ENCODE results near the gene HMGCS2.
"Not testable (repeated sequence)": the region's sequence is repeated elsewhere in the genome, so short reads cannot be mapped to it uniquely, and the experiment has no call there.

The HMGCS2 gene

DNA sequence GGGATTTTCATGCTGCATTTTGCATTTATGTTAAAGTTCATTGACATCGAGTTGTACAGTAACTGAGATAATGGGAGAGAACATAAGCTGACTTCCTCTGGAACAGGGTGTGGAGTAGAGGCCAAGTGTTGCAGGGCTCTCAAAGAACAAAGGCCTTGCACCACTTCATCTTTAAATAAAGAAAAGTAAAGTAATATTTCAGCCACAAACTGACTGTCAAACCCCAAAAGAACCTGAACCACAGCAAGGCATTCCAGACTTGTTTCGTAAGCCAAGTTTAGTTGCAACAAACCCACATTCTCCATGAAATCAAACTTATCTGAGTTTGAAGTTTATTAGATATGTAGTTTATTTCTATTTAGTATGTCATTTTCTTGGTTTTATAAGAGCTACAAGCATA is 19.1 kb upstream of the HMGCS2 start:
- DNase-seq (ENCODE audit: low spot score): no peak

DNA sequence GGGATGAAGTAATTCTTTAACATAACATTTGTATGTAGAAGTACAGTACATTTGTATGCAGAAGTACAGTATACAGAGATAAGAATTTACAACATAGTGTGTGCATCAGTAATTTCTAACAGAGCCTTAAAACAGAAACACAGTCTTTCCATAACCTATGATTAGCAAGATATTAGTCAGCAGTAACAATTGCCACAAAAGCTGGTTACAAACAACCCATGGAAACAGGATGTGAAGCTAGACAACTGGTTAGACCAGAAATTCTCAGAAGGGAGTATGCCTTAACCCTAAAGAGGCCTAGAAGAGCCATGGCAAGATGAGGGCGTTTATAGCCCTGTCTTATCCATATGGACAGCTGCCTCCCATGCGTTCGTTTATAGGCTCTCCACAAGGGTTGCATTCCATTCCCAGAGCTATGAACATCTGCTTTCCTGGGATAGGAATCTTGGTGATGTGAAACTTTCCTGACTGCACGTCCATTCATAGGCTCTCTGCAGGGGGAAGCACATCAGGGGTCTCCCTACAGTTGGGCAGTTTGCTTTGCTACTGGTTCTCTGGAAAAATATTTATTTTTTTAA is 17.9 kb upstream of the HMGCS2 start:
- not testable (repeated sequence) for DNase-seq (ENCODE audit: low spot score)

DNA sequence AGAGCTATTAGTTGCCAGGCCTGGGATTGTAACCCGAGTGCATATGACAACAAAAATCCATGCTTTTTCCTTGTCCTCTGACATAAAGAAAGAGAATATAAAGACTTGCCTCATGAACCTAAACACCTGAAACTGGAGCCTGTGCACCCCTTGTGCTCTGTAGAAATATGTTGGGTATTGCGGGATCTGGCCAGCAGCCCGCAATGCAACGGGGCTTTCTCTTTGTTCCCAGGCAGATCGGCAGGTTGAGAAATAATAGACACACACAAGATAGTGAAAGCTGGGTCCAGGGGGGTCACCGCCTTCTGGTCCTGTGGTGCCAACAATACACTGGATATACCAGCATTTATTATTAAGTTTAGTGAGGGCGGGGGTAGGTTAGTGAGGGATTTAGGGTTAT is 17.3 kb upstream of the HMGCS2 start:
- not testable (repeated sequence) for DNase-seq (ENCODE audit: low spot score)

DNA sequence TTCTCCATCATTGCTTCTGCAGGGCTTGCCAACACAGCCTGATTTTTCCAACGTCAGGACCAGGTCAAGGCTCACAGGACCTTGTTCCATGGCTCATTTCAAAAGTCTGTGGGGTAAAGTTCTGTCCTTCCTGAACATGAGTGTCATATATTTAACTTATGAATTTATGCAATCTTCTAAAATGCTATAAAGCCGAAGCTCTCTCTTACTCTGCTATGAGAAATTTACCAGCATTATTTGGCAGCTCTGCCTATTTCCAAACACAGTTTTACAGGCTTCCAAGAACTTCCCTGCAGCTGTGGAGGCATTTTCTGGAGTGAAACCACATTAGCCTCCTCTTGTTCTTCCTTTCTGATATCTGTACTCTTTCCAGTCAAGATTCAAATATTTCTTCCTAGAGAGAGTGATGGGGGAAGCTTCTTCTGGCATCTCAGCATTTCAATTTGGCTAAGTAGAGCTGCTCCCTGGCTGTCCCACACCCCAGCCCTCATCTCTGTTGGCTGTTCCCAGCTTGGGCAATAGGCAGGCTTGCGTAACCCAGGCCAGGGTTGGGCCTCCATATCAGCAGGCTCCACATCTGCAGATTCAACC is 15.6 kb upstream of the HMGCS2 start:
- DNase-seq (ENCODE audit: low spot score): no peak

DNA sequence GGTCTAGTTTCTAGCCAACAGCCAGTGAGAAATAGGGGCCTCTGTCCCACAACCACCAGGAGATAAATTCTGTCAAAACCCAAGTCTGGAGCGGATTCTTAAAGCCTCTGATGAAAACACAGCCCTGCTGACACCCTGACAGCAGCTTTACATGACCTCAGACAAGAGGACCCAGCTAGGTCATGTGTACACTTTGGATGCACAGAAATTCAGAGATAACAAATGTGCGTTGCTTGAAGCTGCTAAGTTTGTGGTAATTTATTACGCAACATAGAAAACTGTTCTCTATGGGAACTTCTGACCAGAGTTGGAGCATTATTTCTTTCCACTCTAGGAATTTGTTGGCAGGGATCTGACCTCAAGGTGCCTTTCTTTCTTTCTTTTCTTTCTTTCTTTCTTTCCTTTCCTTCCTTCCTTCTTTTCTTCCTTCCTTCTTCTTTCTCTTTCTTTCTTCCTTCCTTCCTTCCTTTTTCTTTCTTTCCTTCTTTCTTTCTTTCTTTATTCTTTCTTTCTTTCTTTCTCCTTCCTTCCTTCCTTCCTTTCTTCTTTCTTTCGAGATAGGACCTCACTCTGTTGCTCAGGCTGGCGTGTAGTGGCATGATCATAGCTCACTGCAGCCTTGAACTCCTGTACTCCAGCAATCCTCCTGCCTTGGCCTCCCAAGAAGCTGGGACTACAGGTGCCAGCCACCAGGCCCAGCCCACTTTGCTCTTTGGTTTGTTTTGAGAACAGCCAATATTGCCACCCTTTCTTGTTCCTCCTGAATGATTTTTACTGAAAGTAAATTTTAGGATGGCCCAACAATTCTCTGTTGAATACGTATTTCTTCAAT is 14.9 kb upstream of the HMGCS2 start:
- DNase-seq (ENCODE audit: low spot score): no peak

DNA sequence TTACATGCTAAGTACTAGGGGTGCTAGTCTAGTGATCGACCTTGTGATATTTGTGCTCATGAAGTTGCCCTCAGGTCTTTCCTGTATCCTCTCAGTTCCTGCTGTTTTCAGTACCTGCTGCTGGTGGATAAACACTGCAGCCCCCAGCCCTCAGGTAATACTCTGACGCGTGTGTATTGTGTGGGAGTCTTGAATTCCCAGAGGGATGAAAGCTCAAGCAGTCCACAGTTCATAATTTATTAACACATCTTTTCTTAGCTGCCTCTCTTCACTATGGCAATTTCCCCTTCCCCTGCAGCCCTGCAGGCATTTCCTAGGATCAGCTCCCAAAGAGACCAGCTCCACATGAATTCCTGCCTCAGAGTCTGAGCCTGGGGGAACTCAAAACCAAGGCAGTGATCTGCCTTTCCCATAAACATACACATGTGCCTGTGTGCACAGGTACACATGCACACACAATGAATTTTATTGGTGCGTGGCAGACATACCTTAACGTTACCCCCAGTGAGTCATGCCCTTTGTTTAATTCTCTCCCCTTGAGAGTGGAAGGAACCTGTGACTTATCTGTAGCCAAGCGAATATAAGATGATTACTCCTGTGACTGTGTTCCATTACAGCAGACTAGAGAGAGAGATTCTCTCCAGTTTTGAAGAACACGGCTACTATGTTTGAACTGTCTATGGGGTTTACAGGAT is 14.1 kb upstream of the HMGCS2 start:
- DNase-seq (ENCODE audit: low spot score): no peak

DNA sequence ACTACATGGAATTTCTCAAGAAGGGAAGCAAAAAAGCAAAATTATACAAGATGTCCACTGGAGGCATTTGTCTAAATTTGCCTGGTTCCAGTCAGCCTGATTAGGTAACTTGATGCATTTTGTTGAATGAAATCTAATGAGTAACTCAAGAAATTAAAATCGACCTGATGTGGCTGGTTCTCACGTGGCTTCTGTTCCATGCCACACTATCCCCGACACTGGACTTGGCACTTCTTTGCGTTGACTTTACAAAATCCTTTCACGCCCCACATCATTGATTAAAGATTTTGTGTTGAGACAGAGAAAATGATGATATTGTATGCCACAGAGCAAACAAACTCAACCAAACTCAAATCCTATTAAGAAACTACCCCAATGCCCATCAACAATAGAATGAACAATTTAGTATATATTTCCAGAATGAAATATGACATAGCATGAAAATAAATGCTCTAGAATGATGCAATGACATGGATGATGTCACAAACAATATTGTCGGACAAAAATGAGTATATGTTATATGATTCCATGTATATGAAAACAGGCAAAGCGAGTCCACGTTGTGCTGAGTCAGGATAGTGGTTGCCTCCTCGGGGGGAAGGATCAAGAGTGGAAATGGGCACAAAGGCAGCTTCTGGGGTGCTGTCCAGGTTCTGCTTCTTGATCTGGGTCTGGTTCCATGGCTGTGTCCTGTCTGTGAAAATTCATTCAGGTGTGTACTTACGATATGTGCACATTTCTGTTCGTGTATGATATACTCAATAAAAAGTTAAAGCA is 12.9 kb upstream of the HMGCS2 start:
- no peak for DNase-seq (ENCODE audit: low spot score)

DNA sequence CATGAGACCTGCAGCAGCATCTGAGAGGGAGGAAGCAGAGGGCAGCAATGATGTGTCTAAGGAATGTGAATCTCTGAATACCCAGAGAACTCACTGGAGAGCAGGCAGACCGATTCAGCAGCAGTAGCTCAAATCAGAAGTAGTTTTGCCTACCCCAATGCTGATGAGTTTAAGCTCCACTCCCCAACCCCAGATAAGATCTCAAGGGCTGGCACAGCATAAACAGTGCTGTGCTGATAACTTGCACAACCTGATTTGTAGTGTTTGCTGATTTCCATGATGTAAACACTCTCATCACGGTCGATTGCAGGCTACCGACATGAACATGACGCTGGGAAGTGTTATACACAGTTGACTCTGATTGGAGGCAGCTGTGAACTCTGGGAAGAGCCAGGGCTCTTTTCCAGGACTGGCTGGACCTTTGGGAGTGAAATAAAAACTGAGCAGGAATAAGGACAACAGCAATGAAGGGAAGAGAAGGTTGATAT is 11.2 kb upstream of the HMGCS2 start:
- DNase-seq (ENCODE audit: low spot score): no peak

DNA sequence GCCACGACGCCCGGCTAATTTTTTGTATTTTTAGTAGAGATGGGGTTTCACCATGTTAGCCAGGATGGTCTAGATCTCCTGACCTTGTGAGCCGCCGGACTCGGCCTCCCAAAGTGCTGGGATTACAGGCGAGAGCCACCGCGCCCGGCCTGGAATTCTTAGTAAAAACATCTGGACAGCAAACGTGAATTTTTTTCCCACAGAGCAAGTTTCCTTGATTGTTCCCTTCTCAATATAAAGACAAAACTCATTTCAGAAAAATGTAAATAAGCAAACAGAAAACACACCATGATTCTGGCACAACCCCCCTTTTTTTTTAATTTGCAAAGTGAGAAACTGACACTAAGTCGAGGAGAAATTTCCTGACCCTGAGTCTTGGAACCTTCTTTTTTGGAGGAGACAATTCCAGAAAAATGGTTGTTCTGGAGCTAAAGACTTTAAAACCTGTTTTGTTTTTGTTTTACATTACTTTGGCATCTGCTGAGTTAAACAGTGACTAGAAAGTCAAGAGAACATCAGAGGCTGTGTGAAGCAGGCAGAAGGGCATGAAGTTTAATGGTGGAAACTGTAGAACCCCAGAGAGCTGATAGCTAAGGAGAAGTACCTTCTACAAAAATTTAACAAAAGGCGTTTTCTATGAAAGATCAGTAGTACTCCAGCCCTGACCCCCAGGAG is 10.3 kb upstream of the HMGCS2 start:
- no peak for DNase-seq (ENCODE audit: low spot score)

DNA sequence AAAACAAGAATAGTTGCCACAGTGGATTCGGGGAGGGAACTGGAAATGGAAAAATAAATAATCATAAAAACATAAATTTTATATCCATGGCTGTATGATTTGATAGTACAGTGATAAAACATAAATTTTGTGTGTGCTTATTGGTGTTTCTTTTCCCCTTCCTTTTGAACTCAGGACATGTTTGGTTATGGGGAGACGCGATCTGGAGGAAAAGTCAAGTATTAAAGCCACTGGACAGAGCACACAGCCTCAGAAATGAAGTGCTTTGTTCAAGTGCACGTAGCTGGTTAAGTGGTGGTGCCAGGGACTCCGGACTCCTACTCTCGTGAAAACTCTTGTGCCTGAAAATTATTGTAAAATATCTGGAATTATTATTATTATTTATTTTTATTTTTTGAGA is 9.7 kb upstream of the HMGCS2 start:
- no peak for DNase-seq (ENCODE audit: low spot score)

DNA sequence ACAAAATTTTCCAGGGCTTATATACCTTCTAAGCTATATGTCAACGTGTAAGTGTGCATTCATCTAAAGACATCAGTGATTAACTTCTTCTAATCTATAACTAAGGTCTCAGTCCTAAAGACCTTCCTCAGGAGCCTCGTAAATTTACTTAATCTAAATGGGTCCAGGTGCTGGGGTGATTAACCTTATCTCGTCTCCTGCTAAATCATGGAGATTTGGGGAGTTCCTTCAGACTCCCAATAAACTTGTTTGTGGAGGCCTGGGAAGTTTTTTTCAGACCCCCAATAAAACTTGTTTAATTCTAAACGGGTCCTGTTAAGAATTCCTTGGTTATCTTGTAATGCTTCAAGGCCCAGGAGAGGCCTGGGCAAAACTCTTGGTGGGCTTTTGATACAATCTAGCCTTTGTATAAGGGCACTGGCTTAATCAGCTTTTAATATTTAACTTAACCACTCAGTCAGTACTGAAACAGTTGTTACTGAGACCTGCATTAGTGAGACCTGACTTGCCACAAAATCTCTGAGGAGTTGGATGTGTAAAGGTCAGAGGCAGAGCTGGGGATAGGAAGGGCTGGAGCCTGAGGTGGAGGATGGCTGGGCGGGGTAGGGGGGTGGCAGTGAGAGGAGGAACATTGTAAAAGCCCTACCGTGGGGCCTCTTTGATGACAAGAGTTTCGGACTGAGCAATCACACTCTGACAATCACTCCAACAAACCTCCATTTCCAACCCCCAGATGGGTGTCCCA is 6.2 kb upstream of the HMGCS2 start:
- no peak for DNase-seq (ENCODE audit: low spot score)

DNA sequence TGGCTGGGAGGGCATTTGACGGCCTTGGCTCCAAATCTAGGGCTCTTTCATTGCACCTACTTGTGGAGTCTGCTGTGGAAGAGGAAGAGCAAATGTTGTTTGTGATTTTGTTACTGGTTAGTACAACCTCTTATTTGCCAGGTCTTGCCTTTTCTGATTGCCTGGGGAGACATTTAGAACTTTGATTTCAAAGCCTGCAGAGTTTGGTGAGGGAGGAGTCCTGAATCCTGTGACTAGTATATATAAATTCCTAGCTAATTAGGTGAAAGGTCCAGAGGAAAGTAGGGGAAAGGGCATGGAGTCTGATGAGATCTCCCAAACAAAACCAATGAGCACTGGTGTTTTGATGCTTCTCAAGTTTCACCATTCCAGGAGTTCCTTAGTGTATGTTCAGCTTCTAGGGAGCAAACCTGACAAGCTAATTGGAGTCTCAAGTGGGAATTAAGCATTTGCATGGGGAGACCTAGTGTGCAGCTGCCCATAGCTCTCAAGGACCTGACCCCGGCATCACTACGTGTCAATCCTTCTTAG is 5.1 kb upstream of the HMGCS2 start:
- no peak for DNase-seq (ENCODE audit: low spot score)

DNA sequence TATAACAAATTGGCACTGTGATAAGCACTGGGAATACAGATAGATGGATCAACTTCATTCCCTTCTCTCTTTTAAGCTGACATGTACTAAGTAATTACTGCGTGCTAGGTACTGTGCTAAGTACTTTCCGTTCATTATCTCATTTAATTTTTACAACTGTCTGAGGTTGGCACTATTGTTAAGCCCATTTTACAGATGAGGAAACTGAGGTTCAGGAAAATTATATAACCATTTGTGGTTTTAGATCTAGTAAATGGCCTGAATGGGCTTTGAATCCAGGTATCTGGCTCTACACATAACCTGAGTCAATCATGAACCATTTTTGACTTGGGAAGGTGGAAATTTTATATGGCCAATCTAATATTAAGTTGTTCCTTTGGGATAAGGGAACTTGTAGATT is 3.6 kb upstream of the HMGCS2 start:
- no peak for DNase-seq (ENCODE audit: low spot score)

DNA sequence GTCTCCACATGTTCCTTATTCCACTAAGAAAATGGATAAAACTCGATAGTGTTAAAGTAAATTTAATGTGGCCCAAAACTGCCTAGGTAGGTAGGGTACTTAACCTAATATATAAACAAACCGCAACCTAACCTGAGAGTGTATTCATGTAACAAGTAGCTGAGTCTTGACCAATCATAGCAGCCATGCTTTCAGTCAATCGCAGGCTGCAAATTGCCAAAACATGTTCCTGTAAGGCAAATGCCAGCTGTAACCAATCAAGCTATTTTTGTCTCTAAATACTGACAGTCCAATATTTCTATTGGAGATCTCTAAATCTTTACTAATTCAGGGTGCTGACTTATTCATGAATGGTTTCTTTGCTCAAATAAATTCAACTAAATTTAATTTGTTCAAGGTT is 3.1 kb upstream of the HMGCS2 start:
- no peak for DNase-seq (ENCODE audit: low spot score)

DNA sequence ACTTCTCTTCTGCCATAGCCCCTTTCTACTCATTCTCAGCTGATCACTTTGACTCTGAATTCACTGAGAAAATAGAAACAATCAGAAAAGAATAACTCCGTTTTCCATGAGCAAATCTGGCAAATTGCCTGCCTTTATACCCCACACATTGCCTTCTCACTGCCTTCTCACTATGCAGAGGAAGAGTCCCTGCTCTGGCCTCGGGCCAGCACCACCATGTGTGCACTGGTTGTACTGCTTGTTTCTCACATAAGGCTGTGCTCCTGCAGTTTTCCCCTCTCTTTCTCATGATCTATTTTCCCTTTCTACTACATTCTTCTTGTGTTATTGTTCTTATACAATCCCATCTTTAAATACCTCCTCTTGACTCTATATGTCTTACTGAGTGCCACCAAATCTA is 2.3 kb upstream of the HMGCS2 start:
- peak; percentile 16 for DNase-seq (ENCODE audit: low spot score)

DNA sequence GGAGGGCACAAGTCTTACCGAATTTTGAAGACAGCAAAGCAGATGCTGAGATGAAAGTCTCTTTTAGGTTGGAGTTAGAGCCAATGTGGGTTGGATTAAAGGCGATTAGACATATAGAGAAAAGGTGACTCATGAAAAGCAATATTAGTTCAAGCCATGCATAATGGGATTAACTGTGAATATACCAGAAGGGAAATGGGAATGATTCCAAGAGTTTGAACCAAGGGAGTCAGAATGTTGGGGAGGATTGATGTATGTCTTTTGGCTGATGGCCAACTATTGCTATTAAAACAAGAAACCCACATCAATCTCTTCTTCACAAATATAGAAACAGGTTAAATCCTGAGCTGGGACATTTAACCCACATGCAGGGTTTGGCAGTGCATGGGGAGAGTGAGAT is 1.2 kb downstream of the HMGCS2 start:
- DNase-seq (ENCODE audit: low spot score): no peak

DNA sequence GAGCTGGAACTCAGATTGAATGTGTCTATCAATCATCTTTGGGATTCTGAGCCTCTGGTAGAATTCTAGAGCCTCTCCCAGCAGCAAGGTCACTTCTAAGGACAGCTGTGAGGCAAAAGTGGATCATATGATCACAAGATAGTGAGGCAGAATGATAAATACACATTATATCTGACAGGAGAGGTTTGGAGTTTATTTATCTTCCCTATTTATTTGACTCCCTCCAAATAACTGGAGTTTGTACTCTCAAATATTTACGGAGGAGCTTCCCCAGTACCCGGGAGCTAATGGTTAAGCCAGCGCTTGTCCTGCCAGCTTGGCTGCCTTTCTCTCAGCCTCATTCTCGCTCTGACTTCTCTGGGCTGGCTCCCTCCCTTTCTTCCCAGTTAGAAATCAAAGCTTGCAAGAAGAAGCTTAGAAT is 2.3 kb downstream of the HMGCS2 start:
- peak; percentile 68 for DNase-seq (ENCODE audit: low spot score)

DNA sequence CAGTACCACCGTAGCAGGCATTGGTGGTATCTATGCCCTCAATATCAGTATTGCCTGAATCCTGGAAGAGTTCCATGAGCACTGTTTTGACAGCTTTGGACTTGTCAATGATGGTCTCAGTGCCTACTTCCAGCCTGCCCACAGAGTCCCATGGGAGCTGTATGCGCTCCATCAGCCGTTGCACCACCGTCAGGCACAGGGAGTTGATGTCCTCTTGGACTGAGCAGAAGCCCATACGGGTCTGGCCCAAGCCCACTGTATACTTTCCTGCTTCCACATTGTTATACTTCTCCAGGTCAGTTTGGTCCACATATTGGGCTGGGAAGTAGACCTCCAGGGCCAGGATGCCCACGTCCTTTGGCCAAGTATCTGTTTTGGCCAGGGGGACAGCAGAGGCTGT is 4.5 kb downstream of the HMGCS2 start:
- DNase-seq (ENCODE audit: low spot score): no peak

DNA sequence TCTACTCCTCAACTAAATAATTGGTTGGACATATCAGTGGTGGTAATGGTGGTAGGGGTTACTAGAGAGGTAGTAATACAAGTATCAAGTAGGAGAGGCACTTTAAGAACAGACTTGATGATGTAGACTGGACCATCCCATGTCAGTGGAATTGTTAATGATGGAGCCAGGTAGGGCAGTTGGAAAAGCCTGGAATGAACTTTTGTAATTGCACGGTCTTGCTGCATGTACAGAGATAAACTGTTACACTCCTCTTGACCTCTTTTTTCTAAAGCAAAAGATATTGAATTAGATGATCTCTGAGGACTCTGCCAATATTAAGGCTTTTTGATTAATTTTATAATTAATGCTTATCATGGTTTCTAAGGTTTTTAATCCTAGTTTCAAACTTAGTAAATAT is 5.8 kb downstream of the HMGCS2 start:
- DNase-seq (ENCODE audit: low spot score): no peak

DNA sequence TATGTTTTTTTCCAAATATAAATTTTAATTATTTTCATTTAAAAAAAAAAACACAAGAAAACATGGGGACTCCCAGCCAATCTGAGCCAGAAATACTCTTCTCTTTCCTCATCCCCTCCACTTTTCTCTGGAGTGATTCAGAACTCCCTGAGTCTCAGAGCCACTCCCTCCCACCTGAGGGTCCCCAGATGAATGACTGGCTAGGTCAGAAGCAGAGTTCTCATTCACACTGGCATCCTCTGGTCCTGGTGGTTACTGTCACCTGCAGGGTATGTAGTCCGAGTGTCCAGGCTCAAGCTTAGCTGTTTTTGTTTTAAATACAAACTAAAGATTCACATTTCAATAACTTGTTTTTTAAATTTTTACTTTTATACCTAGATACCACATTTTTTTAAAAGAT is 6.3 kb downstream of the HMGCS2 start:
- DNase-seq (ENCODE audit: low spot score): no peak
